Measurements from ENCODE around the gene RASGEF1C.

Gene RASGEF1C

GRCh38 chr5:180209137-180209581 lies at the start of gene RASGEF1C:
Gene RASGEF1C, minus strand, starts transcription at chr5:180209211. Its CDS starts 71,159 bp downstream, at chr5:180138052.
- peak; percentile 10 for DNase-seq

GRCh38 chr5:180253036-180253824 lies 44.2 kb upstream of the RASGEF1C start:
- DNase-seq, result no peak

- DNase-seq, result no peak
Observed at GRCh38 chr5:180251887-180252286, 42.9 kb upstream of the RASGEF1C start.

- no peak for DNase-seq
Observed at GRCh38 chr5:180251141-180251540, 42.1 kb upstream of the RASGEF1C start.

GRCh38 chr5:180250329-180250728 lies 41.3 kb upstream of the RASGEF1C start:
- no peak for DNase-seq

- DNase-seq, result no peak
Observed at GRCh38 chr5:180241600-180241999, 32.6 kb upstream of the RASGEF1C start.

GRCh38 chr5:180238631-180239030 lies 29.6 kb upstream of the RASGEF1C start:
- DNase-seq, result no peak

- DNase-seq, result no peak
Observed at GRCh38 chr5:180235846-180236245, 26.8 kb upstream of the RASGEF1C start.

GRCh38 chr5:180235077-180235476 lies 26.1 kb upstream of the RASGEF1C start:
- no peak for DNase-seq

GRCh38 chr5:180234271-180234670 lies 25.3 kb upstream of the RASGEF1C start:
- DNase-seq, result no peak

GRCh38 chr5:180233729-180234128 lies 24.7 kb upstream of the RASGEF1C start:
- no peak for DNase-seq

GRCh38 chr5:180230017-180230416 lies 21.0 kb upstream of the RASGEF1C start:
- DNase-seq, result no peak

- no peak for DNase-seq
Observed at GRCh38 chr5:180222056-180222455, 13.0 kb upstream of the RASGEF1C start.

- no peak for DNase-seq
Observed at GRCh38 chr5:180217797-180218196, 8.8 kb upstream of the RASGEF1C start.

- no peak for DNase-seq
Observed at GRCh38 chr5:180216646-180217171, 7.7 kb upstream of the RASGEF1C start.

GRCh38 chr5:180215783-180216630 lies 7.0 kb upstream of the RASGEF1C start:
- no peak for DNase-seq

- DNase-seq, result no peak
Observed at GRCh38 chr5:180214870-180215770, 6.1 kb upstream of the RASGEF1C start.

- DNase-seq, result no peak
Observed at GRCh38 chr5:180213657-180214207, 4.7 kb upstream of the RASGEF1C start.

GRCh38 chr5:180213256-180213600 lies 4.2 kb upstream of the RASGEF1C start:
- DNase-seq, result no peak

GRCh38 chr5:180212363-180213255 lies 3.6 kb upstream of the RASGEF1C start:
- no peak for DNase-seq

- no peak for DNase-seq
Observed at GRCh38 chr5:180211761-180212035, 2.7 kb upstream of the RASGEF1C start.

Data from NCI-H2171 treated with DMSO at 0.1 percent for 48 hours (cell line).